HG02623 (cell line): ENCODE data around the gene TPSG1.

Source experiments
- ATAC-seq: cut with Tn5 transposase; IDR thresholded peaks from one replicate; pipeline ENCODE4 v1.9.1; 2021; ENCODE audit warnings: moderate library complexity; ENCODE audit not compliant: unreplicated experiment

TPSG1 gene

DNA sequence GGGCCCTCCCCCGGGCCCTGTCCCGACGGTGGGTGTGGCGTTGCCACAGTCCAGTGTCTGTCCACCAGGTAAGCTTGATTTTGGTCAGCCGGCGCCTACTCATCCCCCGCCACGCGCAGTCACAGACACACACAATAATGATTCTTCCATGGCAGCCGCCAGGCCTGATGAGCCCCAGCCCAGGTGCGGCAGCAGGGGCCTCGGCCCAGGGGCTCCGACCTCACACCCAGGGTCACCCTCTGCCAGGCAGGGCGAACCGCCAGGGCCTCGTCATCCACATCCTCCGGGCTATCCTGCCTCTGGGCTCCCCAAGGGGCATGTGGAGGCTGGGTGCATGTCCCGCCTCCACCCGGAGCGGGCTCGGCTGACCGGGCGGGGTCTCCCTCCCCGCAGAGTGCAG lies 7.5 kb downstream of the TPSG1 start:
- ATAC-seq = no peak

DNA sequence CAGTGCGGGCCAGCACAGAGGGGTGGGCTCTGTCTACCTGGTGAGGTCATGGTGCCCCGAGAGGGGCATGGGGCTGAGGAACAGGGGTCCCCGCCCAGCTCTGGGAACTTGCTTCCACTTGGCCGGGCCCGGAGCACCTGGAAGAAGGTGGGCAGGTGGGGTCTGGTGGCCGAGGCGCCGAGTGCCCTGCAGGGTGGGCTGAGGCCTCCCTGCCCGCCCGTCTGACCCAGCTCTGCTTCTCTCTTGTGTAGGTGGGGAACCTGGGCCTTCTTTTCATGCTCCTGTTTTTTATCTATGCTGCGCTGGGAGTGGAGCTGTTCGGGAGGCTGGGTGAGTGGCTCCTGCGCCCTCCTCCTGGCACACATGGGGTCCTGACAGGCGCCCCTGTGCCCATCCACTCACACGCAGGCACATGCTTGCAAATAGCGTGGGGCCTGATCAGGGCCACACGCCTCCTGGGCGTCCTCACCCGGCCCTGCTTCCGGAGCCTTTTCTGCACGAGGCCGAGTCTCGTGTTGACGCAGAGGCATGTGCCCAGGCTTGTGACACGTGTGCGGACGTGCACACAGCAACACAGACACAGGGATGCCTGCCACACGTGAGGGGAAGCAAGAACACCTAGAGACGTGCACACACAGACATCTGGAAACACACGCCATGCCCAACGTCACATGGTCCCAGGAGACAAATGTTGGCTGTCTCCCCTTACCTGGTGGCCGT lies 8.2 kb downstream of the TPSG1 start:
- ATAC-seq = no peak

DNA sequence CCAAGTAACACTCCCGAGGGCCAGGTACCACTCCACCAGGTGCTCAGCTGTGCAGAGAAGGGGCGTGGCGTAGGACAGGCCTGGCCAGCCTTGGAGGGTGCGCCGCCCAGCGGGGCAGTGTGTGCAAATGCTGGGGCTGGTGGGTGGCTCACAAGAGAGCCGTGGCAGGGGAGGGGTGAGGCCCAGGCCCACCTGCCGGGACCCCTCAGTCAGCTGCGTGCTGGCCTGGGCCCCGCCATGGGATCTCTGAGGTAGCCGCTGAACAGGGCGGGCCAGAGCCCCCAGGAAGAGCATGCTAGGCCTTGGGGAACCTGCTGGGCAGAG lies 8.8 kb downstream of the TPSG1 start:
- ATAC-seq = no peak

DNA sequence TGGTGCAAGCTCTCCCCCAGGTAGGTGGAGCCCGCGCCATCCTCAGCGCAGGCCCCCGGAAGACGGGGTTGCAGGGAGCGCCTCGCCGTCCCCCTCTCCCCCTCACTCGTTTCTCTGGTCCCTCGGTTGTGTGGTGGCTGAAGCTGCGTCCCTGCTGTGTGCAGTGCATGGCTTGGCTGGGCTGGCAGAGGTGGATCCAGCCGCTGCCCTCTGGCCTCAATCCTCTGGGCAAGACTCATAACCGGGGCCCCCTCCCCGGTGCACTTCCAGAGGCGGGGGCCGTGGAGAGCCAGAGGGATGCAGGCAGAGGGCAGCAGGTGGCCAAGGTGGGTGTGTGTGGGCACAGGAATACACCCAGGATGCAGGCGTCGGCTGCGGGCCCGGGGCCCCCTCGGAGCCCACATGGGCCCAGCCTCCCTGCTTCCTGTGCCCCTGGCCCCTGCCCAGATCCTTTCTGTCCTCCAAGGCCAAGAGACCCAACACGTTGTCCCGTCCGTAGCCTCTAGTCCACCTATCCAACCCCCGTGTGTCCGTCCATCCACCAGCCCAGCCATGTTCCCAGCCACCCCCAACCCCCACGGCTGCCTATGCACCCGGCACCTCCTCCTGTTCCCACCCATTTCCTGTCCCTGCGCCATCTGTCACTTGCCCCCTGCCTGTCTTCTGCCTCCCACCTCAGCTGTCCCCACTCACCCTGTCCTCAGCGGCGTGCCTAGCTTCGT lies 9.3 kb downstream of the TPSG1 start:
- no peak for ATAC-seq

DNA sequence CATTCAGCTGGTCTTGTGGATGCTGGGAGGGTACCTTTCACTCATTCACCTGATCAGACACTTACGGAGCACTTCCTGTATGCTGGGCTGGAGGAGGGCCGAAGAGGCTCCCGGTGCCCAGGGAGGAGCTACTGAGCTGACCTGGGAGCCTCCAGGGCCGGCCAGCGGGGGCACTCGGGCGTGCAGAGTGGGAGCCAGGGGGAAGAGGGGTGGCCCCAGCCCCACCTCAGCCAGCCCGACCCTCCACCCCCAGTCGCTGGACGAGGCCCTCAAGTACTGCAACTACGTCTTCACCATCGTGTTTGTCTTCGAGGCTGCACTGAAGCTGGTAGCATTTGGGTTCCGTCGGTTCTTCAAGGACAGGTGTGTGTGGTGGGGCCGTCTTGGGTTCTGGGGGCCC lies 10.3 kb downstream of the TPSG1 start:
- ATAC-seq = no peak

DNA sequence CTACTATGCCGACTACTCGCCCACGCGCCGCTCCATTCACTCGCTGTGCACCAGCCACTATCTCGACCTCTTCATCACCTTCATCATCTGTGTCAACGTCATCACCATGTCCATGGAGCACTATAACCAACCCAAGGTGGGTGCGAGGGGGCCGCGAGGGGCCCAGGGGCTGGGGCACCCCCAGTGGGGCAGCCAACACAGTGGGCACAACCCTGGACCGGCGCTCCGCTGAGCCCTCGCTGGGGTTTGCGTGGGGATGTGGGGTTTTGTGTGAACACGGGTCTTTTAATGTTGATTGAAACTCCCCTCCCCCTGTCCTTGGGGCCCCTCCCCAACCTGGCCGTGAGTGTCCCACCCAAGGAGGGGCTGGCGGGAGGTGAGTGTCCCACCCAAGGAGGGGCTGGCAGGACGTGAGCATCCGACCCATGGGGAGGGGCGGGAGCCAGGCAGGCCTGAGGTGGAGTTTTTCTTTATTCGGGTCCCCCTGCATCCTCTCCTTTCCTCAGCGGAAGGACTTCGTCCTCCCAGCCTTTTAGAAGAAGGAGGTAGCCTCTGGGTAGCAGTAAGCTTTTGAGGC lies 11.2 kb downstream of the TPSG1 start:
- no peak for ATAC-seq

DNA sequence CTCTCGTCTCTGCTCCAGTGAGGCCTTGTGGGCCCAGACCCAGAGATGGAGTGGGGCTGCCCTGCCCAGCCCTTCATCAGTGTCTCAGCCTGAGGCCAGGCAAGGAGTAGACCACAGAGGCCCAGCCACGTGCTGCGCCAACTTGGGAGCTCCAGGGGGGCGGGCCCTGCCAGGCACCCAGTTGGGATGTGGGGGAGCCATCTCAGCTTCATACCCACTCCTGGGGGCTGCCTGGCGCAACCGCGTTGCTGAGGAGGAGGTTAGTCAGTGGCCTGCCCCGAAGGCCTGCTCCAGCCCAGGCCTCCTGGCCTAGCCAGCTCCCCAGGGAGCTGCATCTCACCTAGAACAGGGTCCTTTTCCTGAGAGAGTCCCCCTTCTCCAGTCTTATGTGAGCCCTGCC lies 11.8 kb downstream of the TPSG1 start:
- no peak for ATAC-seq

DNA sequence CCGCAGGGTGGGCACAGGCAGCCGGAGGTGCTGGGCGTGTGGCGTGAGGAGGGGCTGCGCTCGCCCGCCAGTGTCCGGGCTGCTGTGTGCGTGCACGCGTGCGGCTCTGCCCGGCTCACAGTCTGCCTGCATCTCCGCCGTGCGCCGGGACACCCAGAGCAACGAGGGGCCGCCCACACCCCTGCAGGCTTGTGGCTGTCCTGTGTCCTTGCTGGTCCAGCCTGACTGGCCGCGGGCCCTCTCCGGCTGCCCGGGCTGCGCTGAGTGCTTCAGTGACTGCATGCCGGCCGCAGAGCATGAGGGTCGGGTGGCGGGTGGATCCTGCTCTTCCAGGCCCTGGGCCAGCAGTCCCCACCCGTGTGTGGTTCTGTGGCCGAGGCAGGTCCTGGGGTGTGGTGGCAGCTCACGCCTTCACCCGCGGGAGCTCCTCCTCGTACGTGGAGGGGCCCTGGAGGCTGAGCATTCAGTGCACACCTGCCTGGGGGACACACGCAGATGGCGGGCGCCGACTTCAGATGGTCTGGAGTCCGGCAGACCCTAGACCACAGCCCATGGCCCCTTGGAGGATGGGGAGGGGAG lies 12.4 kb downstream of the TPSG1 start:
- no peak for ATAC-seq

DNA sequence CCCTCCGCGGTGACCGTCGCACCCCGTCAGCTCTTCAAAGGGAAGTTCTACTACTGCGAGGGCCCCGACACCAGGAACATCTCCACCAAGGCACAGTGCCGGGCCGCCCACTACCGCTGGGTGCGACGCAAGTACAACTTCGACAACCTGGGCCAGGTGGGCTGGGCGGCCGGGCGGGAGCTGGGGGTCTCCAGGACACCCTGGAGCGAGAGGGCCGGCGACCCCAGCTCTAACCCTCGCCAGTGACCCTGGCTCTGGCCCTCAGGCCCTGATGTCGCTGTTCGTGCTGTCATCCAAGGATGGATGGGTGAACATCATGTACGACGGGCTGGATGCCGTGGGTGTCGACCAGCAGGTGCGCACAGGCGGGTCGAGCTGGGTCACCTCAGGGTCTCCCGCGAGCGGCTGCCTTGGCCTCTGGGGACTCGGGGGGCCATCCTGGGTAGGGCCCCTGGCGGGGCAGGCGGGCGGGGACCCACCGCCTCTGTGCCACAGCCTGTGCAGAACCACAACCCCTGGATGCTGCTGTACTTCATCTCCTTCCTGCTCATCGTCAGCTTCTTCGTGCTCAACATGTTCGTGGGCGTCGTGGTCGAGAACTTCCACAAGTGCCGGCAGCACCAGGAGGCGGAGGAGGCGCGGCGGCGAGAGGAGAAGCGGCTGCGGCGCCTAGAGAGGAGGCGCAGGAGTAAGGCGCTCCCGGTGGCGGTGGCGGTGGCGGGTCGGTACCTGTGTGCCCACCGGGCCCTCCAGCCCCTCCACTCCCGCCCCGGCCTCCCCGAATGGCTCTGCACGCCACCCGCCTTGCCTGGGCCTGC lies 13.4 kb downstream of the TPSG1 start:
- no peak for ATAC-seq

DNA sequence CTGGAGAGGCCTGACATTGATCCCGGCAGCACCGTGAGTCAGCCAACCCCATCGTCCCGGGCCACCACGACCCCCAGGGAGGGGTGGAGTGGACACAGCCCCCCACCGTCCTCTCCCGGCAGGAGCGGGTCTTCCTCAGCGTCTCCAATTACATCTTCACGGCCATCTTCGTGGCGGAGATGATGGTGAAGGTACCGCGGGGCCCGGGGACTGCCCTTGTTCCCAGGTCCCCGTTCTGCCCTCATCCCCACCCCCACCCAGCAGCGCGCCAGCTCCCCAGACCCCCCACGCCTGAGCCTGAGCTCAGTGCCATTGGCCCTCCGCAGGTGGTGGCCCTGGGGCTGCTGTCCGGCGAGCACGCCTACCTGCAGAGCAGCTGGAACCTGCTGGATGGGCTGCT lies 14.6 kb downstream of the TPSG1 start:
- ATAC-seq = no peak

DNA sequence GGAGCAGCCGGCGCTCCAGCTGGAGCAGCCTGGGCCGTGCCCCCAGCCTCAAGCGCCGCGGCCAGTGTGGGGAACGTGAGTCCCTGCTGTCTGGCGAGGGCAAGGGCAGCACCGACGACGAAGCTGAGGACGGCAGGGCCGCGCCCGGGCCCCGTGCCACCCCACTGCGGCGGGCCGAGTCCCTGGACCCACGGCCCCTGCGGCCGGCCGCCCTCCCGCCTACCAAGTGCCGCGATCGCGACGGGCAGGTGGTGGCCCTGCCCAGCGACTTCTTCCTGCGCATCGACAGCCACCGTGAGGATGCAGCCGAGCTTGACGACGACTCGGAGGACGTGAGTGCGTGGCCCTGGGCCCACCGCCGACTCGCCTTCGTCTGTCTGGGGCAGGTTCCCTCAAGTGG lies 16.0 kb downstream of the TPSG1 start:
- no peak for ATAC-seq

DNA sequence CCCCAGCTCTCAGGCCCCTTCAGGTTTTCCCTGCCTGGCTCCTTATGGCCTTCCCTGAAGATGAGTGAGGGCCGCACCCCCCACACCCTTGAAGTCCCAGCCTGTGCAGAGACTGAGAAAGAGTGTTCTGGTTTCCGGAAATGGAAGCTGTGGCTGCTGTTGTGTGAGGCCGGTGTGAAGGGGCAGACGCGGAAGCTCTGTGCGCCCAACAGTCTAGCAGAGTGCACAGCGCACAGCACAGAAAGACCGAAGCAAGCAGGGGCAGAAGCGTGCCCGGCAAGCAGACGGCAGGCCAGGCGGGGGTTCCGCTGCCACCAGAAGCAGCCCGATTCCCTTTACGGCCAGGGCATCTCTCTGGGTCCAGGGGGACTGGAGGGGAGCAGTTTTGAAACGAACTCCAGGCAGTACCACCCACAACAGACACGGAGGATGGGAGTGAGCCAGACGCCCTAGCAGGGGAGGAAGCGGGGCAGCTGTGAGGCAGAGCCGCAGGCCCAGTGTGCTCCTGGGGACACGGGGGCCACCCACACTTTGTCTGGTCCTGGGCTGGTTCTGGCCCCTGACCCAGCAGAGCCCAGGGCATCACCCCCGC lies 16.7 kb downstream of the TPSG1 start:
- no peak for ATAC-seq

DNA sequence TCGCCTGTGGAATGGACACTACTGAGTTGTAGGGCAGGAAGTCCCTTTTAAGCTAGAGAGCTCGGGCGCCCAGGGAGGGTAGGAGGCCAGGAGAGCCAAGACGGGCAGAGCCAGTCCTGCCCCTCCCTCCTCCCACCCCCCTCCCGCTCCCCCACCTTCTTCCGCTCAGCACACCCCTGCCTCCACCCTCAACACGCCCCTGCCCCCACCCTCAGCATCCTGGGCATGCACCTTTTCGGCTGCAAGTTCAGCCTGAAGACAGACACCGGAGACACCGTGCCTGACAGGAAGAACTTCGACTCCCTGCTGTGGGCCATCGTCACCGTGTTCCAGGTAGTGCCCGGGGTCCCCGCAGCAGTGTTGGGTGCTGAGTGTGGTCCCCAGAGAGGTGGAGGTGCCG lies 18.3 kb downstream of the TPSG1 start:
- ATAC-seq = no peak

DNA sequence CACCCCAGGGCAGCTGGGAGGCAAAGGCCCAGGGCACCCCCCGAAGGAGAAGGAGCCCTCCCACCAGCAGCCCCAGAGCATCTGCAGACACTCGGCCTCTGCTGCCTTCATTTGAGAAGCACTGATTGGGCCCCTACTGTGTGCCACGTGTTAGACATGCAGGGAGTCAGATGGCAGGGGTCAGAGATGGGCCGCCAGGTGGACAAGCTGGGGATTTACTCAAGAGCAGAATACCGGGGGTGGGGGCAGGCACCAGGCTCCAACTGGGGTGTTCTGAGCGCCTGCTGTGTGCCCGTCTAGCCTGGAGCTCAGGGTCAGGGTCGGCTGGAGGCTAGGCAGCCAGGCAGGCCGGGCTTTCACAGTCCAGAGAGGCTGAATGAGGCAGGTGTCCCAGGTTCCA lies 18.7 kb downstream of the TPSG1 start:
- ATAC-seq = no peak

DNA sequence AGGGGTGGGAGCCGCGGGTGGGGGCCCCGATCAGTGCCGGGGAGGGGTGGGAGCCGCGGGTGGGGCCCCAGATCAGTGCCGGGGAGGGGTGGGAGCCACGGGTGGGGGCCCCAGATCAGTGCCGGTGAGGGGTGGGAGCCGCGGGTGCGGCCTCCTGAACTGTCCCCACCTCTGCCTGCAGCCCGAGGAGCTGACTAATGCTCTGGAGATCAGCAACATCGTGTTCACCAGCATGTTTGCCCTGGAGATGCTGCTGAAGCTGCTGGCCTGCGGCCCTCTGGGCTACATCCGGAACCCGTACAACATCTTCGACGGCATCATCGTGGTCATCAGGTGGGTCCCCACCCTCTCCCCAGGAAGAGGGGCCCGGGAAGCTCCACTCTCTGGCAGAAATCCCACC lies 20.1 kb downstream of the TPSG1 start:
- ATAC-seq = no peak

DNA sequence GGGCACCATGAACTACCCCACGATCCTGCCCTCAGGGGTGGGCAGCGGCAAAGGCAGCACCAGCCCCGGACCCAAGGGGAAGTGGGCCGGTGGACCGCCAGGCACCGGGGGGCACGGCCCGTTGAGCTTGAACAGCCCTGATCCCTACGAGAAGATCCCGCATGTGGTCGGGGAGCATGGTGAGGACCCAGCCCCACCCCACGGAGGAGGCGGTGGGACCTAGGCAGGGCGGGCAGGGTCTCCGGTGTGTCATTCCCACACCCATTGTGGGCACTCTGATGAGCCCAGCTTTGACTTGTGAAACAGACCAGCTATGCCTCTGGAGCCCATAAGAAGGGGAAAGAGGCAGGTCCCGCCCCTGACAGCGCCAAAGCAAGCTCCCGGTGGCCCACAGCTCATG lies 22.8 kb downstream of the TPSG1 start:
- no peak for ATAC-seq

DNA sequence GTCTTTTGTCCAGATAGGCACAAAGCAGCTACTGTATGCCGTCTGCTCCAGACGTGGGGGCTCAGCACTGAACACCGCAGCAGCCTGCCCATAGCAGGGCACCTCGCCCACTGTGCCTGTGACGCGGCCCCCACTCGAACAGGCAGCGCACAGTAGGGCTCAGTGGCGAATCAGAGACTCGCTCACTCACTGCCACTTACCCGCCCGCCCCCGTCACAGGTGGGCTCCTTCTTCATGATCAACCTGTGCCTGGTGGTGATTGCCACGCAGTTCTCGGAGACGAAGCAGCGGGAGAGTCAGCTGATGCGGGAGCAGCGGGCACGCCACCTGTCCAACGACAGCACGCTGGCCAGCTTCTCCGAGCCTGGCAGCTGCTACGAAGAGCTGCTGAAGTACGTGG lies 23.6 kb downstream of the TPSG1 start:
- no peak for ATAC-seq

DNA sequence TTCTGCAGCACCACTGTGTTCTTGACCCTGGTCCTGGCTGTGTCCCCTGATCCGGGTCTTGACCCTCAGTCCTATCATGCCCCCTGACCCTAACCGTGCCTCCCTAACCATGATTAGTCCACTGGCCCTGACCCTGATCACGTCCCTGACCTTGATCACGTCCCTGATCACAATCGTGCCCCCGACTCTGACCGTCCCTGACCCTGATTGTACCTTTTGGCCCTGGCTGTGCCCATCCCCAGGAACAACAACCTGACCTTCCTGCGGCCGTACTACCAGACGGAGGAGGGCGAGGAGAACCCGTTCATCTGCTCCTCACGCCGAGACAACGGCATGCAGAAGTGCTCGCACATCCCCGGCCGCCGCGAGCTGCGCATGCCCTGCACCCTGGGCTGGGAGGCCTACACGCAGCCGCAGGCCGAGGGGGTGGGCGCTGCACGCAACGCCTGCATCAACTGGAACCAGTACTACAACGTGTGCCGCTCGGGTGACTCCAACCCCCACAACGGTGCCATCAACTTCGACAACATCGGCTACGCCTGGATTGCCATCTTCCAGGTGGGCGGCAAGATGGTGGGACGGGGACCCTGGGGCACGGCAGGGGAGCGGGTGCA lies 24.9 kb downstream of the TPSG1 start:
- no peak for ATAC-seq

DNA sequence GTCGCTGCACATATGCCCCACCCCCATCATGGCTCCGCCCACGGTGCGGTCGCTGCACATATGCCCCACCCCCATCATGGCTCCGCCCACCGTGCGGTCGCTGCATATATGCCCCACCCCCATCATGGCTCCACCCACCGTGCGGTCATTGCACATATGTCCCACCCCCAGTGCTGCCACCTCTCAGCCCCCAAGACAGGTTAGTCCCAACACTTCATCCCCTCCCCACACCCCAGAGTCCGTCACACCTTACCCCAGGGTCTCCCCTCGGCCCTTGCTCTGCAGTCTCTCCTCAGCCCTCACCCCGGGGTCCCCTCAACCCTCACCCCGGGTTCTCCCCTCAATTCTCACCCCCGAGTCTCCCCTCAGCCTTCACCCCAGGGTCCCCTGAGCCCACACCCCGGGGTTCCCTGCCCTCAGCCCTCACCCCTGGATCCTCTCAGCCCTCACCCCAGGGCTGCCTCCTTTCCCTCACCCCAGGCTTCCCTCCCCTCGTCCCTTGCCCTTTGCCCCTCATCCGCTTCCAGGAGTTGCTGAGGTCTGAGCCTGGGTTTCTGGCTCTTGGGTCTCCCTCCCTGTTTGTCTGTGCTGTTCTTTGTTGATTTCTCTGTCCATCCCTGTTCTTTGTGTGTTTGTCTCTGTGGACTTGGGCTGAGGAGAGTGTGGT lies 25.6 kb downstream of the TPSG1 start:
- ATAC-seq = no peak
